AG04449 (cell line): Measurements from ENCODE around the gene HERC5.
"Not testable (repeated sequence)": the region's sequence is repeated elsewhere in the genome, so short reads cannot be mapped to it uniquely, and the experiment has no call there.

Experiments
- CTCF ChIA-PET: fragments of 350-600 bp; formaldehyde crosslinking; extraction: SDS; loops from one replicate; lab custom pipeline; 2021; ENCODE audit warnings: antibody characterized with exemption; lab: Yijun Ruan, JAX
- POLR2A ChIA-PET: fragments of 400-600, 350-600 bp; formaldehyde crosslinking; extraction: SDS; loops from one replicate; lab custom pipeline; 2020; ENCODE audit warnings: antibody characterized with exemption, inconsistent platforms; lab: Yijun Ruan, JAX
- DNase-seq: peaks from one replicate; pipeline ENCODE4 v3.0.0-alpha.2; 2010; ENCODE audit warnings: low read depth, low spot score
- H3K4me3 ChIP-seq: 2 replicates; pipeline ENCODE4 v1.5.1; 2011; ENCODE audit warnings: low read depth, mild to moderate bottlenecking, control low read depth, low read length
- TF ChIP-seq, protein P1 (sequence below): IDR thresholded peaks from one replicate; pipeline ENCODE4 v1.5.1; 2011; ENCODE audit warnings: mild to moderate bottlenecking, moderate library complexity, low read length, control low read depth, inconsistent platforms; ENCODE audit not compliant: insufficient read depth; ENCODE audit errors: missing control alignments

The HERC5 gene

DNA sequence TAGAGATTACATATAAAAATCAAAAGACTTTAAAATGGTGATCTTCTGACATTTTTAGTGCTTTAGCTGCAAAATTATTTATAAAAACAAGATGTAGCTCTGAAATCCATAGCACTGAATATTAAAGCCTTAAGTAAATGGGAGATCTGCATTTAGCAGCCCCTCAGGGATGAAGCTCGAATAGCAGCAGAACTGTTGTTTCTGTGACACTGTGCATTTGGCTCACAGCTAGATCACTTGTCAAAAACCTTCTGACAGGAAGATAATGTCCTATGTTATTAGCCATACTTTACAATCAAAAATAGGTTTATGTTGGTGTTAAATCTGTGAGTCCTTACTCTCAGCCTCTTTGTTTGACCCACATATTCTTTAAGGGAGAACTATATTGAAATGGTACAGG, 80.8 kb downstream of the HERC5 start:
- ChIA-PET POLR2A (no interaction called here), CTCF (interaction anchor here (0.5 to 2.6 kb wide), 6 partner anchors 9 to 135 kb away, joined by 3 to 13 read pairs (median 3); no protein-coding TSS in a partner anchor)
- H3K4me3 ChIP-seq = no peak overlapping the region
- DNase-seq = no peak
- TF ChIP-seq, protein P1, sequence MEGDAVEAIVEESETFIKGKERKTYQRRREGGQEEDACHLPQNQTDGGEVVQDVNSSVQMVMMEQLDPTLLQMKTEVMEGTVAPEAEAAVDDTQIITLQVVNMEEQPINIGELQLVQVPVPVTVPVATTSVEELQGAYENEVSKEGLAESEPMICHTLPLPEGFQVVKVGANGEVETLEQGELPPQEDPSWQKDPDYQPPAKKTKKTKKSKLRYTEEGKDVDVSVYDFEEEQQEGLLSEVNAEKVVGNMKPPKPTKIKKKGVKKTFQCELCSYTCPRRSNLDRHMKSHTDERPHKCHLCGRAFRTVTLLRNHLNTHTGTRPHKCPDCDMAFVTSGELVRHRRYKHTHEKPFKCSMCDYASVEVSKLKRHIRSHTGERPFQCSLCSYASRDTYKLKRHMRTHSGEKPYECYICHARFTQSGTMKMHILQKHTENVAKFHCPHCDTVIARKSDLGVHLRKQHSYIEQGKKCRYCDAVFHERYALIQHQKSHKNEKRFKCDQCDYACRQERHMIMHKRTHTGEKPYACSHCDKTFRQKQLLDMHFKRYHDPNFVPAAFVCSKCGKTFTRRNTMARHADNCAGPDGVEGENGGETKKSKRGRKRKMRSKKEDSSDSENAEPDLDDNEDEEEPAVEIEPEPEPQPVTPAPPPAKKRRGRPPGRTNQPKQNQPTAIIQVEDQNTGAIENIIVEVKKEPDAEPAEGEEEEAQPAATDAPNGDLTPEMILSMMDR = no peak

DNA sequence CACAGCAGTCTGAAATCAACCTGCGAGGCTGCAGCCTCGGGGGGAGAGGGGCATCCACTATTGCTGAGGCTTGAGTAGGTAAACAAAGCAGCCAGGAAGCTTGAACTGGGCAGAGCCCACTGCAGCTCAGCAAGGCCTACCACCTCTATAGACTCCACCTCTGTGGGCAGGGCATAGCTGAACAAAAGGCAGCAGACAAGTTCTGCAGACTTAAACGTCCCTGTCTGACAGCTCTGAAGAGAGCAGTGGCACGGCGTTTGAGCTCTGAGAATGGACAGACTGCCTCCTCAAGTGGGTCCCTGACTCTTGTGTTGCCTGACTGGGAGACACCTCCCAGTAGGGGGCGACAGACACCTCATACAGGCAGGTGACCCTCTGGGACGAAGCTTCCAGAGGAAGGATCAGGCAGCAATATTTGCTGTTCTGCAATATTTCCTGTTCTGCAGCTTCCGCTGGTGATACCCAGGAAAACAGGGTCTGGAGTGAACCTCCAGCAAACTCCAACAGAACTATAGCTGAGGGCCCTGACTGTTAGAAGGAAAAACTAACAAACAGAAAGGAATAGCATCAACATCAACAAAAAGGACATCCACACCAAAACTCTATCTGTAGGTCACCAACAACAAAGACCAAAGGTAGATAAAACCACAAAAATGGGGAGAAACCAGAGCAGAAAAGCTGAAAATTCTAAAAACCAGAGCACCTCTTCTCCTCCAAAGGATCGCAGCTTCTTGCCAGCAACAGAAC, 82.6 kb downstream of the HERC5 start:
- not testable (repeated sequence) for DNase-seq, H3K4me3 ChIP-seq
- TF ChIP-seq, protein P1 = peak; percentile 54
- POLR2A ChIA-PET = interaction anchor here (0.6 to 1.0 kb wide), 3 partner anchors 44 to 120 kb away, joined by 3 to 4 read pairs (median 3); no protein-coding TSS in a partner anchor
- CTCF ChIA-PET = interaction anchor here (0.6 to 3.6 kb wide), 52 partner anchors 8 to 573 kb away, joined by 3 to 29 read pairs (median 5); partner anchors contain the start of gene HERC3

DNA sequence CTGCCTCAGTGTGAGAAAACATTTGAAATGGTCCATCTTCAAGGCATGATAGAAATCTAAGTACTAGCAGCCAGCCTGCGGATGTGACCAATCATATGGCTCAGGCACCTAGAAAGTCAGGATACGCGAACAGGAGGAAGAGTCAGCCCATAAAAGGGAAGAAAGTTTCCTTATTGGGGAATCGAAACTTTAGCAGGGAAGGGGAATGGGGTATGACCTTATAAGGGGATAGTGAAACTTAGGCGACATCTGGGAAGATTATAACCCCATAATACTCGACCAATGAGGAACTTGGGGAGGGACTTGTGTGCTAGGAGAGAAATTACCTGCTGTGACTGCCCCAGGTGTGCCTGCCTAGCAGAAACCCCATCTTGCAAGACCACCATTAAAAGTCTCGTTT, 92.9 kb downstream of the HERC5 start:
- no peak for DNase-seq
- TF ChIP-seq, protein P1 = no peak
- CTCF ChIA-PET = no interaction called here
- POLR2A ChIA-PET = no interaction called here
- H3K4me3 ChIP-seq = no peak overlapping the region
